Effector memory CD8-positive, alpha-beta T cell (primary cell): ENCODE data around the gene GPC3.

Experiments used
- ATAC-seq: fragments of 150-1000 bp; cut with Tn5 transposase; replicated peaks from 2 replicates; pipeline ENCODE4 v1.10.0; 2021; ENCODE audit warnings: mild to moderate bottlenecking, moderate library complexity
- DNase-seq, 3 experiments: peaks; one replicate each; pipeline ENCODE4 v3.0.0; 2021
- H3K27ac Mint-ChIP-seq, 2 donors: one replicate each; pipeline ENCODE4 v1.8.0; 2022; ENCODE audit warnings: mild to moderate bottlenecking in 2 of 2, mixed read lengths in 2 of 2, moderate library complexity in 2 of 2
- H3K27me3 Mint-ChIP-seq, 2 donors: one replicate each; pipeline ENCODE4 v1.8.0; 2022; ENCODE audit warnings: mixed read lengths in 2 of 2
- H3K36me3 Mint-ChIP-seq: one replicate; pipeline ENCODE4 v1.8.0; 2022; ENCODE audit warnings: mild to moderate bottlenecking, moderate library complexity, mixed read lengths; ENCODE audit not compliant: insufficient read depth
- H3K4me1 Mint-ChIP-seq, 2 donors: one replicate each; pipeline ENCODE4 v1.8.0; 2022; ENCODE audit warnings: low read depth in 2 of 2, mixed read lengths in 2 of 2
- H3K4me3 Mint-ChIP-seq, 2 donors: one replicate each; pipeline ENCODE4 v1.8.0; 2022; ENCODE audit warnings: mild to moderate bottlenecking in 2 of 2, mixed read lengths in 2 of 2, moderate library complexity in 2 of 2
- H3K9me3 Mint-ChIP-seq, 2 donors: one replicate each; pipeline ENCODE4 v1.8.0; 2022; ENCODE audit warnings: mixed read lengths in 2 of 2

The GPC3 gene

DNA sequence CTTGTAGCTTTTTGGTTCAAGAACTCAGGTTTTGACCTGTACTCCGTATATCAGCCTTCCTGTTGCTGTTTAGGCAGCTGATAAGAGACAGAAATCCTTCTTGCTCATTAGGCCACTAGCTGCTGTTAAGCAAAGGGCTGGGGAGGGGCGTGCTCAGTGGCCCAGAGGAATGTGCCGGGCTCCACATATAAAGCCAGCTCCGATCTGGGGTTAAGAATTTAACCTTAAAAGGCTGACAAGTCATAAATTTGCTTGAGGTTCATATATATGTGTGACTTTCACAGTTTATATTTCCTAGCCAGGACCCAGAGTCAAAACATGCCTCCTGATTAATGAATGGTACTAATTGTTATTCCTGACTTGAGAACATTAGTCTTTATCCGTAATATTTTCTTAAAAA is 15.3 kb downstream of the GPC3 start:
- ATAC-seq (no peak), DNase-seq (no peak)
- peaks cover 3% of the 10 kb centered on the region for H3K36me3 Mint-ChIP-seq
- peaks cover 20 to 31% of the 10 kb centered on the region in 2 donors for H3K27me3 Mint-ChIP-seq
- no peak overlapping the region for H3K4me3 Mint-ChIP-seq
- H3K9me3 Mint-ChIP-seq = no peaks in the 10 kb centered on the region
- no peak overlapping the region for H3K27ac Mint-ChIP-seq
- no peaks in the 10 kb centered on the region for H3K4me1 Mint-ChIP-seq

DNA sequence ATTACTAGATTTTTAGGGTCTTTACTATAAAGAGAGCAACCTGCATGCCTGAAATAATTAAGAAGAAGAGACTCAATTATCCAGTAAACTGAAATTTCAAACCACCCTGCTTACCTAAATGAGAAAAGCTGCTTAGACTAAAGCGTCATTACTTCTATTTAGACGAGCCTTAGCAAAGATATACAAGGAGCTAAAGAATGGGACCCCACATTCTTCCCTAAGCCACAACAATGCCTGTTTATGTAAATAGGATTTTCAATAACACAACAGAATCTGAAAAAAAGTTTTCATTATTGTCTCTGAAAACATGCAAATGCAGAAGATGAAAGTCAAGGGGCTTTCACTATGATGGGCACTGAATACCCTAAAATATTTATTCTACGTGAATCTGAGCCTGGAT is 16.2 kb downstream of the GPC3 start:
- ATAC-seq (no peak), DNase-seq (no peak)
- Mint-ChIP-seq H3K36me3 (peaks cover 3% of the 10 kb centered on the region), H3K9me3 (no peaks in the 10 kb centered on the region), H3K27ac (no peak overlapping the region), H3K27me3 (peaks cover 14 to 31% of the 10 kb centered on the region in 2 donors), H3K4me3 (no peak overlapping the region), H3K4me1 (no peaks in the 10 kb centered on the region)

DNA sequence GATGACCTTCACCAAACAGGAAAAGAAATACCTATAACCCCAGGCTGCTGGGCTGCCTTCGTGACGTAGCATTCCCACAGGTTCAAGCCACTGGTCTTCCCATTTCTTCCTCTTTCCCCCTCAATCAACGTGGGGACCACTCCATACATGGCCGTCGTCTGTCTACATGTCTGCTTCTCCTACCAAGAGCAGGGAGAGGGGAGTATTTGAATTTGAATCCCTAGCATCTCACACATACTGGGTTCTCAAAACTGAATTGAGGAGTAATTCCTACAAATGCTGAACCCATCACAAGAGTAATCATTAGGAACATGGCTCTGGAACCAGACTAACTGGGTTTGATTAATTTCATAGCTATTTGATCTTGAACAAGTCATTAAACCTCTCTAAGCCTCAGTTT is 17.3 kb downstream of the GPC3 start:
- H3K9me3 Mint-ChIP-seq = no peaks in the 10 kb centered on the region
- peaks cover 3% of the 10 kb centered on the region for H3K36me3 Mint-ChIP-seq
- H3K27ac Mint-ChIP-seq = no peak overlapping the region
- no peak for DNase-seq
- H3K4me3 Mint-ChIP-seq = no peak overlapping the region
- peaks cover 14 to 31% of the 10 kb centered on the region in 2 donors for H3K27me3 Mint-ChIP-seq
- H3K4me1 Mint-ChIP-seq = no peaks in the 10 kb centered on the region
- ATAC-seq = no peak

DNA sequence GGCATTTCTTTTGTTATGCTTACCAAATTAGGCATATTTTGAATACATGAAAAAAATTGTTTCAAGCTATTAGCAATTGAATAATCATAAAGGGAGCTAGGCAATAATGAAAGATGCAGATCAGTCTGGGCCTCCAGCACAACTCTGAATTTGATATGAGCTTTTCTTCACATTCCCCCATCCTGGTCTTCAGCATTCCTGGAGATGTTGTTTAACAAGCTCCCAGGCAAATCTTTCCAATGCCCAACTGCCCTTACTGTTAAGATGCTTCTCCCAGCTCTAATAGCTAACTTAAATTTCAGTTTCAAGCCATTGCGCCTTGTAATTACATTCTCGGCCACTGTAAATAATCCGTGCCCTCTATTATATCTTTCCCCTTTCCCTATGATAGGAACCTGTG is 19.2 kb downstream of the GPC3 start:
- no peak overlapping the region for H3K4me3 Mint-ChIP-seq
- no peak for DNase-seq
- no peak for ATAC-seq

DNA sequence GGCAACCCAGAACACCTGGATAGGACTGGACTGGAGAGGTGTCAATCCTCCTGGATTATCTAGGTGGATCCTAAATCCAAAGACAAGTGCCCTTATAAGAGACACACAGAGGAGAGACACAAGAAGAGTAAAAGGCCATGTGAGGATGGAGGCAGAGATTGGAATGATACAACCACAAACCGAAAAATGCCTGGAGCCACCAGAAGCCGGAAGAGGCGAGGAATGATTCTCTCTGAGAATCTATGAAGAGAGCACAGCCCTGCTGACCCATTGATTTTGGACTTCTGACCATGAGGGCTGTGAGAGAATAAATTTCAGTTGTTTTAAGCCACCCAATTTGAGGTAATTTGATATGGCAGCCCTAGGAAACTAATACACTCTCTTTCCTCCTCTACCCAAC is 20.1 kb downstream of the GPC3 start:
- Mint-ChIP-seq H3K9me3 (no peaks in the 10 kb centered on the region), H3K36me3 (peaks cover 3% of the 10 kb centered on the region), H3K27me3 (peaks cover 7 to 21% of the 10 kb centered on the region in 2 donors), H3K27ac (no peak overlapping the region), H3K4me3 (no peak overlapping the region), H3K4me1 (no peaks in the 10 kb centered on the region)
- DNase-seq = no peak
- ATAC-seq = no peak

More for the DNA sequence above, 19.2 kb downstream of the GPC3 start:
- H3K4me1 Mint-ChIP-seq = no peaks in the 10 kb centered on the region
- no peak overlapping the region for H3K27ac Mint-ChIP-seq
- peaks cover 3% of the 10 kb centered on the region for H3K36me3 Mint-ChIP-seq
- H3K27me3 Mint-ChIP-seq = peaks cover 7 to 21% of the 10 kb centered on the region in 2 donors
- no peaks in the 10 kb centered on the region for H3K9me3 Mint-ChIP-seq

DNA sequence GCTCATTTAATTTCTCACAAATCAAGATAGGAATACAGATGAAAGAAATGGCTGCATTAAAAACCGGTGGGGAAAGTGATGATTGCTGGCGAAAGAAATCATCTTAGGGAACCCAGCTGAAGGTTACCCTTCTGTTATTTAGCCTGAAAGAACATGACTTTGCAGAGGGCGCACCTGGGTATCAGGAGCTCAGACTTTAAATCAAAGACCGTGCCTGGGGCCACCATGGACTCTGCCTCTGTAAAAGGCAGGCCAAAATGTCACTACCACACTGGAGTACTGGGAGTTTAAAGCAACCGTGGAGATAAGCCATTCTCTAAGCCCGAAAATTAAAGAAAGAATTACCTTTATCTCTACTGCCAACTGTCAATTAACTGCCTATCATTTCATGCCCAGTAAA is 24.3 kb downstream of the GPC3 start:
- Mint-ChIP-seq H3K9me3 (no peaks in the 10 kb centered on the region), H3K4me1 (no peaks in the 10 kb centered on the region), H3K27ac (no peak overlapping the region), H3K4me3 (no peak overlapping the region), H3K27me3 (peaks cover 0 to 1% of the 10 kb centered on the region in 2 donors), H3K36me3 (peaks cover 3% of the 10 kb centered on the region)
- no peak for DNase-seq
- no peak for ATAC-seq

DNA sequence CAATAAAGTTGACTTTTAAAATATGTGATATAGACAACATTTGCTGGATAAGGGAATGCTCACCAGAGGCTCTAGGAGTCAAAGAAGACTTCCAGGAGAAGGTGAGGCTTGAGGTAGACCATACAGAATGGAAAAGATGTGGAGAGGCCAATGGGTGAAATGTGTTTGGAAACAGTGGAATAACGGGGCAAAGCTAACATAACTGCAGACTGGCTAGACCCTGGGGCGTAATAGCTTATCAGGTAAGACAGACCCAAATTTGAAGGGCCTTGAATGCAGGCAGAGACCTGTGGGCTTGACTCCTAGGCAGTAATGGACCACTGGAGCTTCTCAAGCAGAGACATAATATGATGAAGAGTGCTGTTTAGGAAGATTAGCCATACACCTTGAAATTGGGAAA is 25.4 kb downstream of the GPC3 start:
- H3K36me3 Mint-ChIP-seq = no peaks in the 10 kb centered on the region
- H3K4me3 Mint-ChIP-seq = no peak overlapping the region
- DNase-seq = no peak
- H3K4me1 Mint-ChIP-seq = no peaks in the 10 kb centered on the region
- H3K9me3 Mint-ChIP-seq = no peaks in the 10 kb centered on the region
- peaks cover 6 to 7% of the 10 kb centered on the region in 2 donors for H3K27me3 Mint-ChIP-seq
- no peak overlapping the region for H3K27ac Mint-ChIP-seq
- ATAC-seq = no peak

DNA sequence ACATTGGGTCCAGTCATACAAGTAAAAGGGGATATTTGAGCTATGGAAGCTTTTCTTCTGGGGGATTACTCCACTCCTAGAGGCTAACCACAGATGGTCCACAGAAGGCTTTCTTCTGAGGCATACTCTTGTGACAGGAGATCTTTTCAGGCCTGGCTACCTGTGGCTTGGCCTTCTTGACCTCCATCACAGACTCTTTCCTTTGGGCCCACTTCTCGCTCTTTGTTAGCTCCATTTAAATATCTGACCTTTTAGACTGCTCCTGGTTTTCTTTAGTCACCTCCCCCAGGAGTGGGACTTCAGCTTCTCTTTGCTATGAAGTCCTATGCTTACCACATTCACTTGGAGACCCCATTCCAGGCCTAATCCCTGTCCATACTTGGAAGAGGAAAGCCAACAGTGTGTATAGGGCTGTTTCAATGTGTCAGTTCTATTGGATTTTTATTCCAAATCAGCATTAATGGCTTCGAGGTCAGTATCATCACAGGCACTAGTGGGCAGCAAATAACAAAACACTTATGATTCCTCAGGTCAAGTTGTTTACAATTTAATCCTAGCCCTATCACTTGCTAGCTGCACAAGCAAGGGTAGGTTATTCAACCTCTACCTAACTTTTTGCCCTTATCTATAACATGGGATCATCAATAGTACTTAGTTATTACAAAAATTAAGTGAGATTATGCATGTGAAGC is 26.3 kb downstream of the GPC3 start:
- no peaks in the 10 kb centered on the region for H3K9me3 Mint-ChIP-seq
- no peaks in the 10 kb centered on the region for H3K4me1 Mint-ChIP-seq
- no peak for ATAC-seq
- no peak for DNase-seq
- H3K4me3 Mint-ChIP-seq = no peak overlapping the region
- no peaks in the 10 kb centered on the region for H3K36me3 Mint-ChIP-seq
- no peak overlapping the region for H3K27ac Mint-ChIP-seq
- H3K27me3 Mint-ChIP-seq = peaks cover 6 to 10% of the 10 kb centered on the region in 2 donors

DNA sequence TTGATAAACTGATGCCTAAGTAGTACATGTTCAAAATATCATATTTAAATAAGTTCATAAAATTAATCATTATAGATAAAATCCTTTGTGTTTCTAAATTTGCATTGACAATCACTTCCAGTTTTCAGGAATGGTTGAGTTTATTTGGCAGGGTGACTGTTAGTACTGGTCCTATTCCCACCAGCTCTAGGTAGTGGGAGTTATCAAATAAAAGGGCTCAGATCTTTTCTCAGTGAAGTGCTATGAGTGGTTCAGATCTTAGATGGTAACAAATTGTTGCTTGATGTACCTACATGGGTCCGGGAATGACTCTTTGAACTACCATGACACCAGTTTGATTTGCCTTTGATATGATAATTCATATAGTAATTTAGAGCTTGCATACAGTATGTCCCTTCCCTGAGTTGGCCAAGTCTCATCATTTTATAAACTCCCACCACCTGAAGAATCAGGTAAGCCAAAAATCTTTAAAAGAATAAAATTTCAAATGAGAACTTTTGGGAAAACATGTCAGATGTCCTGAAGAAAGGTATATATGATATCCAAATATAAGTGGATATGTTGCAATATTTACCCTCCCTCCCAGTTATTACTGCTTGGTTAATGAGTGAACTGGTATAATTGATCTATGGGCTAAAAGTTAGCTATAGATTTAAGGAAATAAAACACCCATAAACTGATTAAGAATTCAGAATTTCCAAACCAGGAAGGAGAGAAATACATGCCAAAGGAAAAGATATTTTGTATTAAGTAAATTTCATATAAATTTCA is 28.6 kb downstream of the GPC3 start:
- peaks cover 0 to 2% of the 10 kb centered on the region in 2 donors for H3K9me3 Mint-ChIP-seq
- H3K27me3 Mint-ChIP-seq = peaks cover 6 to 17% of the 10 kb centered on the region in 2 donors
- no peaks in the 10 kb centered on the region for H3K36me3 Mint-ChIP-seq
- no peak overlapping the region for H3K27ac Mint-ChIP-seq
- DNase-seq = no peak
- no peak for ATAC-seq
- no peaks in the 10 kb centered on the region for H3K4me1 Mint-ChIP-seq
- H3K4me3 Mint-ChIP-seq = no peak overlapping the region

DNA sequence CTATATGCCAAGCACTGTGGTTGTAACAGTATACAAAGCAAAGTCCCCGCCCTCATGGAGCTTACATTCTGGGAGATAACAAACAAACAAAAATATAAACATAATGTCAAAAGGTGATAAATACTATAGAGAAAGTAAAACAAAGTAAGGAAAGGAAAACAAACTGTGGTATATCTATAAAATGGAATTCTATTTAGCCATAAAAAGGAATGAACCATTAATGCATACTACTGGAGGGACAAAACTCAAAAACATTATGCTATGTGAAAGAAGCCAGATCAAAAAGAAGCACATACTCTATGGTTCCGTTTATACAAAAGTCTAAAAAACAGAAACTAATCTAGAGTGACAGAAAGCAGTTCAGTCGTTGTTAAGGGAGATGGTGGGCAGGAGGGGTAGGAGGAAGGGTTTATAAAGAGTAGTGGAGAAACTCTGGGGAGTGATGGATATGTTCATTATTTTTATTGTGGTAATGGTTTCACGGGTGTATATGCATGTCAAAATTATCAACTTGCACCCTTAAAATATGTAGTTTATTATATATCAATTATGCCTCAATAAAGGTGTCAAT is 31.5 kb downstream of the GPC3 start:
- Mint-ChIP-seq H3K36me3 (no peaks in the 10 kb centered on the region), H3K4me3 (no peak overlapping the region), H3K27ac (no peak overlapping the region), H3K9me3 (peaks cover 0 to 2% of the 10 kb centered on the region in 2 donors), H3K4me1 (no peaks in the 10 kb centered on the region), H3K27me3 (peaks cover 6 to 17% of the 10 kb centered on the region in 2 donors)
- no peak for DNase-seq
- ATAC-seq = no peak

DNA sequence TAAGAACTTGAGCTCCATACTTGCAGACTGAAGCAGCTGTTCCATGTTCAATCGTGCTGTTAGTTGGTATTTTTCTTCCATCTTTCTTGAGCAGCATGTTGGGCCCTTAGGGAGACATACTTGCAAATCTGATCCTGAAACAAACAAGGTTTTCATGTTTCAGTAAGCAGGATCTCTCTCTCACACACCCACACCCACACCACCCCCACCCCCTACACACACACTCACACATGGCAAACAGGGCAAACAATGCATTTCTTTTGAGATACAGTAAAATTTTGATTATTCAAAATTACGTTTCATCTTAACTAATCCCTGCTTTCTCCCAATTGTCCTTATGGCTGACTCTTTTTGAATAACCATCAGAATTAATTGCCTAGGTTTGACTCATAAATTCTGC is 32.3 kb downstream of the GPC3 start:
- no peaks in the 10 kb centered on the region for H3K4me1 Mint-ChIP-seq
- ATAC-seq = no peak
- DNase-seq = no peak
- peaks cover 0 to 2% of the 10 kb centered on the region in 2 donors for H3K9me3 Mint-ChIP-seq
- H3K36me3 Mint-ChIP-seq = no peaks in the 10 kb centered on the region
- H3K27ac Mint-ChIP-seq = no peak overlapping the region
- H3K4me3 Mint-ChIP-seq = no peak overlapping the region
- H3K27me3 Mint-ChIP-seq = peaks cover 7 to 17% of the 10 kb centered on the region in 2 donors

DNA sequence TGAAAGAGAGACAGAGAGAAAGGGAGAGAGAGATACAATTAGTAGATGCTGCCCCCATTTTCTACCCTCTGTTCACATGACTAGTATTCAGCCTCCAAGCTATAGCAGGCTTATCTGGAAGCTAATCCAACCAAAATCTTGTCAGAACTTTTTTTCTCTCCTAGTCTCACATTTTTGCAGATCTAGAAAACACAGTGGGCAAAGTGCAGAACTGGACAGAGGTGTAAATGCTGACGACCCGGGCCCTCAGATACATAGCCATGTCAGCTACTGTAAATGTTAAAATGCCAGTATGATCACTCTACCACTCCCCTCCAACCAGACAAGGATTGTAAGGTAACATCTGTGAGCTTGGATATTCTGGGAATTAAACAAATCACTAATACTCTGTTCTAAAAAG is 34.3 kb downstream of the GPC3 start:
- DNase-seq (no peak), ATAC-seq (no peak)
- Mint-ChIP-seq H3K27ac (no peak overlapping the region), H3K4me3 (no peak overlapping the region), H3K27me3 (peaks cover 11 to 17% of the 10 kb centered on the region in 2 donors), H3K36me3 (no peaks in the 10 kb centered on the region), H3K9me3 (peaks cover 0 to 2% of the 10 kb centered on the region in 2 donors), H3K4me1 (no peaks in the 10 kb centered on the region)

DNA sequence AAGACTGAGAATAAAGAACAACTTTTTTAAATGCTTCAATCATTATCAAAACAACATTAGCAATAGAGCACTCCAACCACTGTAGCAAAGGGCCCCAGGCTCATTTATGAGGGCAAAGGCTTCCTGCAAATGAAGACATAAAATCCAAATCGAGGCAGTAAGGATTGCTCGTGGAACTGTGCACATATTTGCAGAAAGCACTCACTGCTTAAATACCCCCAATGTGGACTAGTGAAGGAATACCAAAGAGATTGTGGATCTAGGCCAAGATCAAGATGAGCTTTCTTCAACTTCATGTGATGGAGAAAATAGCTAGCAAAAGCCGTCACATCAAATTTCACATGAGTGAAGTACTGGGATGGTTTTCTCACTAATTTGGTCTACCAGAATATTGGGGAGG is 35.2 kb downstream of the GPC3 start:
- ATAC-seq (no peak), DNase-seq (no peak)
- H3K36me3 Mint-ChIP-seq = no peaks in the 10 kb centered on the region
- no peak overlapping the region for H3K27ac Mint-ChIP-seq
- peaks cover 8 to 12% of the 10 kb centered on the region in 2 donors for H3K27me3 Mint-ChIP-seq
- no peaks in the 10 kb centered on the region for H3K4me1 Mint-ChIP-seq
- no peak overlapping the region for H3K4me3 Mint-ChIP-seq
- H3K9me3 Mint-ChIP-seq = peaks cover 0 to 2% of the 10 kb centered on the region in 2 donors

DNA sequence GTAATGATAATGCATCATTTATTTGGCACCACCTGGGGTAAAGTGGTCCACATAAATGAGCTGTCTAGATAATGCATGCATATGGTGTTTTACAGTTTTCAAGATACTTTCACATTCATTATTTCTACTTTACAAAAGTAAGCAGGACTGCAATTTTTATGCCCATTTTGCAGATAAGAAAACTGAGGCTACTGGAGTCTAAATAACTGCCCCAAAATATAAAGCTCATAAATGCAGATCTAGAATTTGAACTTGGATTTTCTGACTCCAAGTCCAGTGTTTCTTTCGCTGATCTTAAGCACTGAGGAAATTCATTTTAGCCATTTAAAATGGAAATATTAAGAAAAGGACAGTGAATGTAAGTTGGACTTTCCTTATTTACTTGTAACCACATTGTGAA is 36.5 kb downstream of the GPC3 start:
- no peak overlapping the region for H3K27ac Mint-ChIP-seq
- no peaks in the 10 kb centered on the region for H3K4me1 Mint-ChIP-seq
- H3K36me3 Mint-ChIP-seq = no peaks in the 10 kb centered on the region
- peaks cover 5% of the 10 kb centered on the region in 2 donors for H3K27me3 Mint-ChIP-seq
- ATAC-seq (no peak), DNase-seq (no peak)
- peaks cover 0 to under 1% of the 10 kb centered on the region in 2 donors for H3K9me3 Mint-ChIP-seq
- H3K4me3 Mint-ChIP-seq = no peak overlapping the region
